Measurements from ENCODE around the gene BPIFA2.
"Not testable (repeated sequence)": the region's sequence is repeated elsewhere in the genome, so short reads cannot be mapped to it uniquely, and the experiment has no call there.

BPIFA2 gene, protein sequence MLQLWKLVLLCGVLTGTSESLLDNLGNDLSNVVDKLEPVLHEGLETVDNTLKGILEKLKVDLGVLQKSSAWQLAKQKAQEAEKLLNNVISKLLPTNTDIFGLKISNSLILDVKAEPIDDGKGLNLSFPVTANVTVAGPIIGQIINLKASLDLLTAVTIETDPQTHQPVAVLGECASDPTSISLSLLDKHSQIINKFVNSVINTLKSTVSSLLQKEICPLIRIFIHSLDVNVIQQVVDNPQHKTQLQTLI

GRCh38 chr20:33167859-33168258 lies at the start of gene BPIFA2:
TSS of gene BPIFA2 (plus strand) at chr20:33168159. CDS start at chr20:33169146, 987 bp downstream.
- DNase-seq = no peak

GRCh38 chr20:33119725-33120720 lies 47.9 kb upstream of the BPIFA2 start:
- no peak for DNase-seq

GRCh38 chr20:33120934-33121333 lies 47.0 kb upstream of the BPIFA2 start:
- no peak for DNase-seq

GRCh38 chr20:33122297-33122696 lies 45.7 kb upstream of the BPIFA2 start:
- DNase-seq = not testable (repeated sequence)

GRCh38 chr20:33124261-33124660 lies 43.7 kb upstream of the BPIFA2 start:
- DNase-seq = no peak

GRCh38 chr20:33124994-33125393 lies 43.0 kb upstream of the BPIFA2 start:
- no peak for DNase-seq

DNA sequence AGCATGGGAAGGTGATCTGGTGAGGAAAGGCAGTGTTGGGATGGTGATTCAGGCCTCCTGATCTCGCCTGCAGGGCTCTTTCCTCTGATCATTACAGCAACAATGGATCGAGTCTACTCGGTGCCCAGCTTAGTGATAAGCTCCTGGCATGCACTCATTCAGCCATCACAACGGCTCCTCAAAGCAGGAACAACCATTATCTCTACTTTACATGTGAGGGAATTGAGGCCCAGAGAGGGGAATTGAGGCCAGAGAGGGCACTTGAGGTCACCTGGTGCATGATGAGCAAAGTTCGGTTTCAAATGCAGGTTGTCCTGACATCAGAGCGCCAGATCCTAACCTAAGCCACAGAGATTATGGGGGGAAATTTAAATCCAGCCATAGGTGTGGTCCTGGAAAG lies 42.0 kb upstream of the BPIFA2 start:
- no peak for DNase-seq

DNA sequence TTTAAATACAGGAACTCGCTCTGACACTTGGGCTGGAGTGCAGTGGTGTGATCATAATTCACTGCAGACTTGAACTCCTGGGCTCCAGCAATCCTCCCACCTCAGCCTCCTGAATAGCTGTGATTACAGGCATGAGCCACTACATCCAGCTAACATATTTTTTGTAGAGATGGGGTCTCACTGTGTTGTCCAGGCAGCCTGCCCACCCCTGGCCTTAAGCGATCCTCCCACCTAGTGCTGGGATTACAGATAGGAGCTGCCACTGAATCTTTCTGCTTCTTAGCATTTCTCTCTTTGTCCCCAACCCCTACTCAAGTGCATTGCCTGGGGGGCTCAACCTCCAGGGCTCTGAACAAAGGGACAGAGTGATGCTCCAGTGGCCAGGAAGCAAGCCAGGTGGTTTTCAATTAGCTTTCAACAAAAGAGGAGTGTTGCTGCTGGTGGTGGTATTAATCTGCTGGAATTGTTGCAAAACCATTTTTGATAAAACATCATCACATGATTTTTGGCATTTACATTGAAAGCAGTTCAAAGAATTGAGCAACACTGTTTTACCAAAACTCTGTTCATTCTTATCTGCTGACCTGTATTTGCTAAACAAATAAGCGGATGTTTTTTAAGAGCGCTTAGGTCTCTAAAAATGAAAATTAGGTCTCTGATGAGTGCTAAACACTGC lies 40.4 kb upstream of the BPIFA2 start:
- no peak for DNase-seq

DNA sequence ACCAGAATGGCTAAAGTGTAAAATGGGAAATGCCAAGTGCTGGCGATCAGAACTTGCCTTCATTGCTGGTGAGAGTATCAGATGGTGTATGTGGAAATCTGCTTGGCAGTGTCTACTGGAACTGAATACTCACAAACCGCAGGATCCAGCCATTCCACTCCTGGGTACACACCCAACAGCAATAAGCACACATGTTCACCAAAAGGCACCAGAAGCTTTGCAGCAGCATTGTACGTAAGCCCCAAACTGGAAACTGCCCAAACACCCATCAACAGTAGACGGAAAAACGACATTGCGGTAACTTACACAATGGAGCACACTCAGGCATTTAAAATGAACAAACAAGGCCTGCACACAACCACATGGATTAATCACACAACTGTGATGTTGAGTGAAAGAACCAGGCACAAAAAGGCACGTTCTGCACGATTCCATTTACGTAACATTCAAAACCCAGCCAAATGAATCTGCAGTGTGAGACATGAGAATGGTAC lies 37.3 kb upstream of the BPIFA2 start:
- no peak for DNase-seq

- no peak for DNase-seq
Measured at GRCh38 chr20:33131949-33132473, 35.9 kb upstream of the BPIFA2 start.

DNA sequence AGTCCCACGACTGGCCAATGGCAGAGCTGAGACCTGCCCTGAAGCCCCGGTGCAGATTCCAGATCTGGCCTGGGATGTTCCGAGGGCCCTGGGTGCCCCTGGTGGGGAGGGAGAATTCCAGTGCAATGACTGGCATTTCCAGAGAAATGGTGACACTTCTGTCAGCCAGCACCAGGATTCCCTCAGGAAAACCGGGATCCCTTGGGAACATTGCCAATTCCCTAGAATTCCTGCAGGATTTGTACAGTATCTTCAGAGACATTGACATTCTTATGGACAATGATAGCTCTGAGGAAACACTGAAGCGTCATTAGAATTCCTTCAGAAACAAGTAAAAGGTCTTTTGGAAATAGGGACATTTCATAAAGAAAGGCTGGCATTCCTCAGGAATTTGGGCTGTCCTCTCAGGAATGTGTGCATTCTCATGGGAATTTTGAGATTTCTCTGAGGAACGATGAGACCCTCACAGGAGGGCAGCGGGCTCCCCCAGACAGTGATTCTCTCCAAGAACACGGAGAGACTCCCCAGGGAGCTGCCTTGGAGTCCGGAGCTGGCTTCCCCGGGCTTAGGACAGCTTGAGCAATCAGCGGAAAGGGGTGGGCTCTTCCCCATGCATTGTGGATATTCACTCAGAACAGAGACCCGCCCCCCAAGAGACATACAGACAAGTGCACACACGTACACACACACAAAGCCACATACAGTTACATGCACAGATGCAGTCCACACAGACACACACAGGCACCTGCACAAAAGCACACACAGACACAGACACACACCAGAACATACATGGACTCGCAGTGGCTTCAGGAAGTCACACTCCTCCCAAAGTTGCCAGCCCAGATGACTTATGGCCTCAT lies 35.2 kb upstream of the BPIFA2 start:
- DNase-seq = no peak

DNA sequence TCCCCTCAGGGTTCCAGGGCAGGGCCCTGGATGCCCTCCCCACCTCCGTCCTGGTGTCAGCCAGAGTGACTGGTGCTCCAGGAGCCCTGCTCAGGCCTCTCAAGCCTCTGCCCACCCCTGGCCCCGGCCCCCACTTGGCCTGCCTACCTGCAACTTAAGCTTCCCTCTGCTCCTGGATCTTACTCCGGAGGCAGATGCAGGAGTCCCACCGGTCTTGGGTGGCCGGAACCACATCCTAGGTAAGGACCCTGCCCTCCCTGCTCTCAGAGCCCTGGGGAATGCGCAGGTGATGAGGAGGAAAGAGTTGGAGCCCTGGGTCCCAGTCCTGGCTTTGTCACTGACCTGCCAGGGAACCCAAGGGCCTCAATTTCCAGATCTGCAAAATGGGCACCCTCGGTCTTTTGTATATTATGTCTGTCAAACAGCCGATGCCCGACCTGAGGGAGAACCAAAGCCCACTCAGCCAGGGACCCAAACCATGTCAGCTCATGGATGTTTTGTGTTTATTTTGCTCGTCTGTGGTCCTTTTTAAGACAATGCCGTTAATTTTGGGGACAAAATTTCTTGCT lies 34.5 kb upstream of the BPIFA2 start:
- no peak for DNase-seq

DNA sequence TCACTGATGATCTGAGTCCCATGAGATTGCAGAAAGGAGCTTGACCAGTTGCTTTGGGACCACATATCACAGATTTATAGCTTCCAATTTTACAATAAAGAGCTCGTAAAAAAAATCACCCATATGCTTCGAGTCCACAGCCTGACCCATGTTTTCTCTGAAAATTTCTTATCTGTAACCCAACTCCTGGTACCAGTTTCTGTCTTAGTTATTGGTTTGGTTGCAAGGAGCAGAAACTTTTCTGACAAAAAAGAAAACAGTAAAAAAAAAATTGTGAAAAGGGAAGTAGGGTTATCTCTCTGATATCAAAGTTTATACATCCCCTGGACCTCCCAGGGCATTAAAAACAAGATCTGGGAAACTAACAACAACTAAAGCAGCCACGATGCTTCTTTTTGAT lies 30.8 kb upstream of the BPIFA2 start:
- no peak for DNase-seq

DNA sequence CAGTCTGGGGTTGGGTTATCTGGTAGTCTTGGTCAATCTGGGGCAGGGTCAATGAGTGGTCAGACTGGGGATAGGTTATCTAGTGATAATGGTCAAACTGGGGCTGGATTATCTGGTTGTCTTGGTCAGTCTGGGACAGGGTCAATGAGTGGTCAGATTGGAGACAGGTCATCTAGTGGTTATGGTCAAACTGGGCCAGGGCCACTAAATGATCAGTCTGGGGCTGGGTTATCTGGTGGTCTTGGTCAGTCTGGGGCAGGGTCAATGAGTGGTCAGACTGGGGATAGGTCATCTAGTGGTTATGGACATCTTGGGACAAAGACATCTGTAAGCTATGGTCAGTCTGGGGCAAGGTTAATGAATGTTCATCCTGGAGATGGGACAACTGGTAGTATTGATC lies 28.5 kb upstream of the BPIFA2 start:
- DNase-seq = no peak

- no peak for DNase-seq
Measured at GRCh38 chr20:33145521-33145920, 22.4 kb upstream of the BPIFA2 start.

DNA sequence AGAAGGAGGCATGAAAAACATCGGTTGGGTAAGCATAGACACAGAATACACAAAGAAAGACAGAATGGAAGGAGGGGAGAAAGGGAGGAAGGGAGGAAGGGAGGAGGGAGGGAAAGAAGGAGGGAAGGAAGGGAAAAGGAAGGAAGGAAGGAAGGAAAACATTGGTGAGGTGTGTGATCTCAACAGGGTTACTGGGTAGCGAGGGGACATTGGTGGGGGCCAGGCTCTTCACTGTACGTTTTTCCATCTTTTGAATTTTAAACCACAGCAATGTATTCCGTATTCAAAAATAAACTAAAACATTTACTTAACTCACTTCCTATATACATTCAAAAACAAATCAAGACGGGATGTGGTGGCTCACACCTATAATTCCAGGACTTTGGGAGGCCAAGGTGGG lies 20.7 kb upstream of the BPIFA2 start:
- DNase-seq = no peak

GRCh38 chr20:33148040-33148439 lies 19.9 kb upstream of the BPIFA2 start:
- DNase-seq = no peak

- DNase-seq = no peak
Measured at GRCh38 chr20:33154252-33154651, 13.7 kb upstream of the BPIFA2 start.

DNA sequence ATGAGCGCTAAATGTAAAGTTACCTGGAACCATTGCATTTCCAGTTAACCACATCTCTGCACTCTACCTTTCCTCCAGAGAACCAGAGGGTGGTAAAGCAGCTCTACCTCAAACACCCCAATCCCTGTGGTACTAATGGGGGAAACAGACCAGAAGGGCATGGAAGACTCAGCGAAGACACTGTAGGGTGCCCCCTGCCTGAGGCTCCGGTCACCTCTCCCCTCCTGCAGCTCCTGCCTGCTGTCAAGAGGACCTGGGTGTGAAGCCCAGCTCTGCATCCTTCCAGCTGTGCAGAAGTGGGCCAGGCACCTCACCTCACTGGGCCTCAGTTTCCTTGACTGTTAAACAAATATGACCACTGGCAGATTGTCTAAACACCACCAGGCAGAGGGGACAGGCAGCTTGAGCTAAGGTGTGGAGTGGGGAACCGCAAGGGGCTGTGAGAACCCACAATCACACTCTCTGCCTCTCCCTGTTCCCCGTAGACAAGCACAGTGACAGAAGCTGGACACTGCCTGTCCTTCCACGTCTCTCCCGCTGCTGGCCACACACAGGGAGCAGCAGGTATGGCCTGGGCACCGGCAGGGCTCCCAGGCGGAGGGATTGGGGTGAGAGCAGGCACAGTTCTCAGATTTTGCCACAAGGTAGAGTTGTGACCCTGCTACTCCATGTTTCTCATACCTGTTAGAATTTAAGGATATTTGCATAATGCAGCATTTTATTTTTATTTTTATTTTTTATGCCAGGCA lies 9.1 kb upstream of the BPIFA2 start:
- no peak for DNase-seq

DNA sequence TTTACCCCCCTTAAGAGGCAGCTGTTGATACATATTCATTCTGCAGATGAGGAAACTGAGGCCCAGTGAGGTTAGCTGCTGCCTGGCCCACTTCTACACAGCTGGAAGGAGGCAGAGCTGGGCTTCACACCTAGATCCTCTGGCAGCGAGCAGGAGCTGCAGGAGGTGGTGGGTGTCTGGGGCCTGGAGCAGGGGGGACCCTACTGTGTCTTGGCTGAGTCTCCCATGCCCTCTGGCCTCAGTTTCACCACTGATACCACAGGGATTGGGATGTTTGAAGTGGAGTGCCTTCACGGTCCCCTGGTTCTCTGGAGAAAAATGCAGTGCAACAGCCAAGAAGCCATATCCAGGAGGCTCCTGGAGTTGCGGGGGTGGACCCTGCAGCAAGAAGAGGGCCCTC lies 8.2 kb upstream of the BPIFA2 start:
- no peak for DNase-seq

- no peak for DNase-seq
Measured at GRCh38 chr20:33160681-33161080, 7.3 kb upstream of the BPIFA2 start.

Measured in activated CD4-positive, alpha-beta T cell treated with anti-CD3 and anti-CD28 coated beads for 1 hour (primary cell).